Ishikawa (cell line): ENCODE measurements around the gene WDR59.

ENCODE experiments used
- CEBPB ChIP-seq: IDR thresholded peaks from 2 replicates; pipeline ENCODE4 v1.6.1; 2012
- TF ChIP-seq, protein P1 (sequence below): IDR thresholded peaks from 2 replicates; pipeline ENCODE4 v1.6.1; 2012; ENCODE audit warnings: low read depth, mild to moderate bottlenecking

GRCh38 chr16:74831467-74831866, 153.5 kb downstream of the WDR59 start:
- TF ChIP-seq CEBPB: no peak
- TF ChIP-seq, protein P1, sequence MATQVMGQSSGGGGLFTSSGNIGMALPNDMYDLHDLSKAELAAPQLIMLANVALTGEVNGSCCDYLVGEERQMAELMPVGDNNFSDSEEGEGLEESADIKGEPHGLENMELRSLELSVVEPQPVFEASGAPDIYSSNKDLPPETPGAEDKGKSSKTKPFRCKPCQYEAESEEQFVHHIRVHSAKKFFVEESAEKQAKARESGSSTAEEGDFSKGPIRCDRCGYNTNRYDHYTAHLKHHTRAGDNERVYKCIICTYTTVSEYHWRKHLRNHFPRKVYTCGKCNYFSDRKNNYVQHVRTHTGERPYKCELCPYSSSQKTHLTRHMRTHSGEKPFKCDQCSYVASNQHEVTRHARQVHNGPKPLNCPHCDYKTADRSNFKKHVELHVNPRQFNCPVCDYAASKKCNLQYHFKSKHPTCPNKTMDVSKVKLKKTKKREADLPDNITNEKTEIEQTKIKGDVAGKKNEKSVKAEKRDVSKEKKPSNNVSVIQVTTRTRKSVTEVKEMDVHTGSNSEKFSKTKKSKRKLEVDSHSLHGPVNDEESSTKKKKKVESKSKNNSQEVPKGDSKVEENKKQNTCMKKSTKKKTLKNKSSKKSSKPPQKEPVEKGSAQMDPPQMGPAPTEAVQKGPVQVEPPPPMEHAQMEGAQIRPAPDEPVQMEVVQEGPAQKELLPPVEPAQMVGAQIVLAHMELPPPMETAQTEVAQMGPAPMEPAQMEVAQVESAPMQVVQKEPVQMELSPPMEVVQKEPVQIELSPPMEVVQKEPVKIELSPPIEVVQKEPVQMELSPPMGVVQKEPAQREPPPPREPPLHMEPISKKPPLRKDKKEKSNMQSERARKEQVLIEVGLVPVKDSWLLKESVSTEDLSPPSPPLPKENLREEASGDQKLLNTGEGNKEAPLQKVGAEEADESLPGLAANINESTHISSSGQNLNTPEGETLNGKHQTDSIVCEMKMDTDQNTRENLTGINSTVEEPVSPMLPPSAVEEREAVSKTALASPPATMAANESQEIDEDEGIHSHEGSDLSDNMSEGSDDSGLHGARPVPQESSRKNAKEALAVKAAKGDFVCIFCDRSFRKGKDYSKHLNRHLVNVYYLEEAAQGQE: no peak
